ENCODE data around the gene ZNHIT3.
A peak's percentile ranks its signal among the peaks of the same experiment; 100 is the strongest.
"Not testable (repeated sequence)": the region's sequence is repeated elsewhere in the genome, so short reads cannot be mapped to it uniquely, and the experiment has no call there.

The ZNHIT3 gene

DNA sequence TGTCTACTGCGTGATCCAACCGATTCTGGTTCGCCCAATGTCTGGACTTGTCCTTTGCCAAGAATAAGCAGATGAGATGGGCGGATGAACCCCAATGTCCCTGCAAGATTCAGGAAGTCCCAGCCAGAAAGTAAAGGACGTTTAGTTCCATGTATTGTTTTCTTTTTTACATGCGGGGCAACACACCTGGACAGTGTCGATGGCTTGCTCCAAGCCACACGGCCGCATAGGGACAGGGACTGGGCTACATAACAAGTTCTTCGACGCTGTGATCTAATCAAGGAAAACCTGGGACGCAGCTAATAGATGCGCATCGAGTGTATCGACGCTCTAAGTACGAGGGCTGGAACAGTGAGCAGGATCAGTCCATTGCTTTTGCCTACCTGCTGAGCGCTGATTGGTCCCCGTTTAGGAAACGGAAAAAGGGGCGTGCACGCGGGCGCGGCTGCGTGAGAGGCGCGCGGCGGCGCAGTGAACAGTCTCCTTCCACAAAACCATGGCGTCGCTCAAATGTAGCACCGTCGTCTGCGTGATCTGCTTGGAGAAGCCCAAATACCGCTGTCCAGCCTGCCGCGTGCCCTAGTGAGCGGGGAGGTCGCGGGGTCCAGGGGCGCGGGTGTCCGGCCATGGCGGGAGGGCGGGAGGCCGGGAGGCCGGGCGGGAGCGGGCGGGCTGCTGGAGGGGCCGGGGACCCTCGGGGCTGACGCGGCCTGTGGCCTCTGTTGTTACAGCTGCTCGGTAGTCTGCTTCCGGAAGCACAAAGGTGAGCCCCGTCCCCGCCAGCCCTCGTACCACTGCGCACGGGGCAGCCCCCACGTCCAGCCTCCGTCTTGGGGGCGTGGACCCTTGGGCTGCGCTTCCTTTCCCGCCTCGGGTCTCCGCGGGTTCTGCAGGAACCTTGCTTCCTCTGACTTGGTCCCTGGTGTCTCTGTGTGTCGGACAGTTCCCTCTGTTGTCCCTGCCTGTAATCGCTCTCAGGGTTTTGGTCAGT is at the start of gene ZNHIT3:
ZNHIT3 (plus strand) TSS at position 478 of the 991 bp plus-strand sequence; CDS start at position 497, 19 bp downstream.
- peak; percentile 79 to 82 for DNase-seq (ENCODE audit: low read depth in 2 of 2)

DNA sequence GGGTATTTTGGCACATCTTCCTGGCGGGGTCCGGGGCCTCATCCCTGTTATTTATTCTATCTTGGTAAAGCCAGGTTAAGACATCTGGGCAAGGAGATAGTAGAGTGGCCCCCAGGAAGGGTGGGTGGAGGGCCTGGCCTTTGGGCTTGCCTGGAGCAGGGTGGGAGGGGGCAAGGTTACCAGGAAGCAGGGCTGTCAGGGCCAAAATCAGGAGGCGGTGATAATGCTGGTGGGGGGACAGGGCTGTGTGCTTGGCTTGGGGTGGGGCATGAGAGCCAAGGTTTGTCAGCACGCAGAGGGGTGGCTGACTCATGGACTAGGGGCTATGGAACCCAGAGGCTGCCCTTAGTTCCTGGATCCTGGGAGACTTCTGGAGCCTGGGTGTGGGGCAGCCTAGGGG is 44.7 kb upstream of the ZNHIT3 start:
- not testable (repeated sequence) for DNase-seq (ENCODE audit: low read depth in 2 of 2)

GRCh38 chr17:36443777-36444176 is 42.7 kb upstream of the ZNHIT3 start:
- DNase-seq (ENCODE audit: low read depth in 2 of 2) = no peak

DNA sequence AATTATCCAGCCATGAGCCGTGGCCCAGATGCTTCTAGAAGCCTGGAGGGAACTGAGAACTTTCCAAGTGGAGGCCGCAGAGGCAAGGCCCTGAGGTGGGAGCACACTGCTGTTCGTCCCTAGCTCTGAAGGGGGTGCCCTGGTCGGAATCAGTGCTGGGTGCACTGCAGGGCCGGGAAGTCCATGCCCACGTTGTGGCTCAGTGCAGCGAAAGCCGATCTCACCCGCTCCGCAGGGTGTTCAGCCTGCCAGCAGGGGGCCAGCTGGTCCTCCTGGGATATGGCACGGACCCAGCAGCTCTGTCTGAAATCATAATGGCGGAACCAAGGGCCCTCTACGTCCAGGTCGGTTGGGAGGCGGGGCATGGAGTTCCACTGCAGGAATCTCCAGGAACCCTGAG is 36.5 kb upstream of the ZNHIT3 start:
- not testable (repeated sequence) for DNase-seq (ENCODE audit: low read depth in 2 of 2)

GRCh38 chr17:36452888-36453287 is 33.6 kb upstream of the ZNHIT3 start:
- DNase-seq (ENCODE audit: low read depth in 2 of 2) = not testable (repeated sequence)

GRCh38 chr17:36457701-36458100 is 28.8 kb upstream of the ZNHIT3 start:
- DNase-seq (ENCODE audit: low read depth in 2 of 2) = not testable (repeated sequence)

DNA sequence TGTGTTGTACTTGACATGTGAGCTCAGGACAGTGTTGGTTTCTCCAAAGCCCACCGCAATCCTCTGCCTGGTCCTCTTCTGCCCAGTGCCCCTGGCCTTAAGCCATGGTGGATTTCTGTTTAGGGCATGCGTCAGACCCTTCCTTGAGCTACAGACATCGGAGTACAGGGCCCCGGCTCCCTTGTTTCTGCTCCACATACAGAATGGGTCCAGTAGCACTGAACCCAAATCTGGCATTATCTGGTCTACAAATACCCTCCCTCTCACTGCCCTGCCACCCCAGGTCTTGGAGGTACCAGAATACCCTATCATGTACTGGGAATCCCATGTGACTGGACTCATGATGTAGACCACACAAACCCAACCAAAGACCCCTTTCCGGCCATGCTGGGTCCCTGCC is 27.4 kb upstream of the ZNHIT3 start:
- DNase-seq (ENCODE audit: low read depth in 2 of 2) = no peak

- no peak for DNase-seq (ENCODE audit: low read depth in 2 of 2)
These were observed 26.9 kb upstream of the ZNHIT3 start for GRCh38 chr17:36459601-36460000.

- no peak for DNase-seq (ENCODE audit: low read depth in 2 of 2)
These were observed 26.1 kb upstream of the ZNHIT3 start for GRCh38 chr17:36460265-36460937.

GRCh38 chr17:36461330-36462110 is 25.0 kb upstream of the ZNHIT3 start:
- no peak for DNase-seq (ENCODE audit: low read depth in 2 of 2)

DNA sequence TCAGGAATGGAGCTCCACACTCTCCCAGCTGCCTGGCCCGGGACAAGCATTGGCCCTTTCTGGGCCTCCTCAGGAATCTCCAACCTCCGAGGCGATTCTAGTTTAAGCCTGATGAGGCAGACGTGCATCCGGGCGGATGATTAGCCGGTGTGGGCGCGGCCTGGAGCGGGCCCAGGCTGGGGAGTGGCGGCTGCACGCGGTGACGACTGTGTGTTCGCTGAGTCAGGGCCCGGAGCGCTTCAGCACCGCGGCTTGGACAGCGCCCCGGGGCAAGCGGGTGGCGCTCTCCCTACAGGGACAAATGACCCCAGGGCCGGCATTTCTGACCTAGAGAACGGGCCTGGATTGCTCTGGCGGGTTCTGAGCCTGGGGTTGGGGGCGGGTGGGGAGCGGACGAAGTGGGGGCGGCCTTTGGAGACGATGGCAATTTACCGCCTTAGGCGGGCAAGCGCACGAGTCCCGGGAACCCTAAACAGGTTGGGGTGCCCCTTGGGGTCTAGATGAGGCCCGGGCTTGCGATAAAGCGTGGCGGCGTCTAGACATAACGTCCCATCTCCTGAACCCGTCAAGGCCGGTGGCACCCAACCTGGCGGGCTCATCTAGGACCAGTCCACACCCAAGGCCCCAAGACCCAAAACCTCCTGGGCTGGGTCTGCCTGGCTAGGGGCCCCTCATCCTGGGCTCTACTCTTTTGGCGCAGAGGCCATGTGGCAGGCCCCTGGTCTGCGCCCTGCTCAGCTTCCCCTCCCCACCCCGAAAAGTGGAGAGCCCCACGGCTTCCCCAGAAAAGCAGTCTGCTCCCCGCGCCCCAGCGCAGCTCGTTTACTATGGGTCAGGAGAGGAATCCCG is 22.3 kb upstream of the ZNHIT3 start:
- peak in 1 of 2 donors; percentile 40 for DNase-seq (ENCODE audit: low read depth in 2 of 2)

DNA sequence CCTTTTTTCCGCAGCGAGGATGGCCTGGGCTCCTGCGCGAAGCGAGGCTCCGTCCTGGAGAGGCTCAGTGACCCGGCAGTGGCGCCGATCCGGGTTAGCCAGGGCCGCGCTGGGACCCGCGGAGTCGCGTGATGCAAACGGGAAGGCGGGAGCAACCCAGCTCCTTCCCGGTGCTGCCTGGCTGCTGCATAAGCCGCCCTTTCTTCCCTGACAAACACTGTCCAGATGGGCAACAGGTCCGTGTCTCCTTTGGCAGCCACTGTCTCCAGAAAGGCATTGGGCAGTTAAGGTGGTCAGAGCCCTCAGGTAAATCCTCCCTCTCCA is 21.8 kb upstream of the ZNHIT3 start:
- no peak for DNase-seq (ENCODE audit: low read depth in 2 of 2)

DNA sequence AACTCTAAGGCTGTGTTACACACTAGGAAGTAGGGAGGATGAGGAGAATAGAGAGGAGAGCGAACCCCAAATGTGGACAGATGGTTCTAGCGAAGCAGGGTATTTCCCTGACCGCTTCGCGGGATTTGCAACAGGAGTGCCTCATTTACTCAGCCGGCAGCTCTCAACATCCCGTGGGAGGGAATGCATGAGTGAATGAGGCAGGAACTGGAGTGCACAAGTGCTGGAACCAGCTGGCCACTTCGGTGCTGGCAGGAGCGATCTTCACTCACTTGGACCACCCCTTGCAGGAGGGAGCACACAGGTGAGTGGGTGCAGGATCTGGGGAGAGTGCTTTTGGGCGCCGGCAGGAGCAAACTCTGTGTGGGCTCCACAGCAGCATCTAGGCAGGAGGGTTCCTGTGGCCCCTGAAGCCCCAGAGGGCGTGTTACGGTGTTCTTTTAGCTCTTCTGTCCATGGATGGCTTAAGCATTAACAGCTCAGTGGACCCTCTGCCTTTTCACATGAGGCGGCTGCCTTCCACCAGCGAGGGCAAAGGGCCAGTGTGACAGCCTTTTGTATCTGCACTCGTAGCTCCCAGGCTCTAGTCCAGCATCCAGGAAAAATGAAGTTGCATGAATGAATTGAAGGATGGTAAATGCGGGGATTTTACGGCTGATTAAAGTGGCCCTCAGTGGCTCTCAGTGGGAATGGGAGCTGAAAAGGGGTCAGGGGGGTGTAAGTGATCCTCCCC is 17.4 kb upstream of the ZNHIT3 start:
- DNase-seq (ENCODE audit: low read depth in 2 of 2) = no peak

- DNase-seq (ENCODE audit: low read depth in 2 of 2) = no peak
These were observed 16.7 kb upstream of the ZNHIT3 start for GRCh38 chr17:36469733-36470132.

DNA sequence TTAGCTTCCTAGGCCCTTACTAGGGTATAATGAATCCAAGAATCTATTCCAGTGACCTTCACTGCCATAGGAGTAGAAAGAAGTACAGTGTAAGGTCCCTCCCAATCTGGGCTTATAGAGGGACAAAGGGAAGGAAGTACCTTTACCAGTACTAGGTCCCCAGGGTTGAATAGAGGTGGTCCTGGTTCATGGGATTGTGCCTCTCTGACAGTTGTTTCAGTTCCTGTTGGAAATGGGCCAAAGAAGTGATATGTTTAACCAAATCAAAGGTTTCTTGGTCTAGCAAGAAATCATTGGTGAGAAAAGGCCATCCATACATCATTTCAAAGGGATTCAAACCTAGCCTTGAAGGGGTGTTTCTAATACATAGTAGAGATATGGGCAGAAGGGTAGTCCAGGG is 16.0 kb upstream of the ZNHIT3 start:
- no peak for DNase-seq (ENCODE audit: low read depth in 2 of 2)

GRCh38 chr17:36474571-36474970 is 11.9 kb upstream of the ZNHIT3 start:
- no peak for DNase-seq (ENCODE audit: low read depth in 2 of 2)

DNA sequence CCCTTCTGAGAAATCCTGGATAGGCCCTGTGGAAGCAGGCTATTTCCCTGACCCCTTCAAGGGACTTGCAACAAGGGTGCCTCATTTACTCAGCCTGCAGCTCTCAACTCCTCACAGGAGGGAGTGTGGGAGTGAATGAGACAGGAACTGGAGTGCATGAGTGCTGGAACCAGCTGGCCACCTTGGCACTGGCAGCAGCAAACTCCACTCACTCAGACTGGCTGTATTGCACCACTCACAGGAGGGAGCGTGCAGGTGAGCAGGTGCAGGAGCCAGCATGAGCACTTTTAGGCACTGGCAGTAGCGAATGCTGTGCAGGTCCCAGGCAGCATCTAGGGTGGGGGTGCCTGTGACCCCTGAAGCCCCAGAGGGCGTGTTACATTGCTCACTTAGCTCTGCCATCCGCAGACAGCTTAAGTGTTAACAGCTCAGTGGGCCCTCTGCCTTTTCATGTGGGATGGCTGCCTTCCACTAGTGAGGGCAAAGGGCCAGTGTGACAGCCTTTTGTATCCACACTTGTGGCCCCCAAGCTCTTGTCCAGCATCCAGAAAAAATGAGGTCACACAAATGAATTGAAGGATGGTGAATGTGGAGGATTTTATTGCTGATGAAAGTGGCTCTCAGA is 11.0 kb upstream of the ZNHIT3 start:
- no peak for DNase-seq (ENCODE audit: low read depth in 2 of 2)

DNA sequence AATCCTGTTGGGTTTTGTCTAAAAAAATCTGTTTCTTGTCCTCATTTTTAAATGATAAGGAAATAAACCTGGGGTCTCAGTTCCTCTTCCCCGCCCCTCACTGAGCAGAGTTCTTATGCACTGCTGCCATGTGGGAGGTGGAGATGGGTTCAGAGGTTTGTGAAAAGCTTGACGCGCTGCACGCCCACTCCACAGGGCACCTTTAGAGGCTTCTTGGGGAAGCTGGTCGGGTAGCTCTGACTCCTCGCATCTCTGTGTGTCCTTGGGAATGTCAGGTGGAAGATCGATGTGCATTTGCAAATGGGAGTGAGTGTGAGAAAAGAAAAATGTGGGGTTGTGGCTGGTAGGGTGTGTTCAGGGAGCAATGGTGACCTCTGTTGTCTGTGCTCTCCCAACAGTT is 4.7 kb upstream of the ZNHIT3 start:
- DNase-seq (ENCODE audit: low read depth in 2 of 2) = no peak

- peak; percentile 75 to 86 for DNase-seq (ENCODE audit: low read depth in 2 of 2)
These were observed 3.6 kb upstream of the ZNHIT3 start for GRCh38 chr17:36482611-36483504.
